Stomach (tissue), 9 donors: ENCODE measurements around the gene ALPK1. TPM values are rescaled to one million over a fixed set of nuclear protein-coding genes. Genes with fewer than 3 reads are reported as not detected.

ENCODE experiments used
- DNase-seq, 2 donors: peaks; one replicate each; pipeline versions ENCODE4 v3.0.0 to v3.0.0-alpha.2; 2013 to 2019
- H3K27ac ChIP-seq, 5 donors: fragments of 200-600 bp in 4 of 5; sonication (generic) in 4 of 5; one replicate each; pipeline ENCODE4 v1.5.1; 2013 to 2019; ENCODE audit warnings: mild to moderate bottlenecking in 1 of 5, moderate library complexity in 1 of 5
- H3K27me3 ChIP-seq, 3 donors: fragments of 200-600 bp; sonication (generic); one replicate each; pipeline ENCODE4 v1.5.1; 2017 to 2019; ENCODE audit warnings: mixed run types in 1 of 3
- H3K36me3 ChIP-seq, 4 donors: fragments of 200-600 bp; sonication (generic); 1 replicate in 3 of 4; 2 replicates in 1 of 4; pipeline ENCODE4 v1.5.1; 2016 to 2019
- H3K4me1 ChIP-seq, 4 donors: fragments of 200-600 bp; sonication (generic); one replicate each; pipeline ENCODE4 v1.5.1; 2016 to 2019
- H3K4me3 ChIP-seq, 4 donors: fragments of 200-600 bp; sonication (generic) in 3 of 4; one replicate each; pipeline ENCODE4 v1.5.1; 2016 to 2019; ENCODE audit warnings: mild to moderate bottlenecking in 1 of 4
- H3K9me3 ChIP-seq, 4 donors: fragments of 200-600 bp; sonication (generic); one replicate each; pipeline ENCODE4 v1.5.1; 2016 to 2019
- EP300 ChIP-seq: sonication (generic); formaldehyde crosslinking; IDR thresholded peaks from one replicate; pipeline ENCODE4 v1.6.1; 2017; ENCODE audit warnings: antibody characterized with exemption
- POLR2A ChIP-seq, 4 donors: fragments of 450-650 bp; IDR thresholded peaks; one replicate each; pipeline ENCODE4 v1.6.1; 2016; ENCODE audit warnings: antibody characterized with exemption in 4 of 4, control low read depth in 2 of 4, mild to moderate bottlenecking in 1 of 4, moderate library complexity in 1 of 4
- POLR2AphosphoS5 ChIP-seq, 3 donors: sonication (generic); formaldehyde crosslinking; IDR thresholded peaks; one replicate each; pipeline ENCODE4 v1.6.1; 2016; ENCODE audit warnings: antibody characterized with exemption in 3 of 3
- WGBS, 5 donors: extraction: QIAGEN DNeasy Blood & Tissue Kit in 3 of 5; methylation state at CpG; one replicate each; pipeline versions ENCODE4 v1.1.5 to v1.1.7; 2013 to 2018; 5-methylcytosine and 5-hydroxymethylcytosine counted together
- intact Hi-C: fragments of 100-400 bp; cut with DNase I; formaldehyde crosslinking; loops from one replicate; pipeline ENCODE4 v1.15.1; 2023; ENCODE audit warnings: low total_unique reads
- polyA plus RNA-seq, 3 donors: library from polyadenylated mRNA; stranded (reverse); fragments of 200-250 nt; gene quantifications; one replicate each; pipeline ENCODE4 v1.2.3, GENCODE V29; 2013
- total RNA-seq, 5 donors: library from RNA; depleted of rRNA; stranded (reverse); fragments of >200 nt; gene quantifications; one replicate each; pipeline versions ENCODE4 v1.1.0 to v1.2.3, GENCODE V29; 2014 to 2016
- TF ChIP-seq, protein P1 (sequence below), 7 experiments: fragments of 450-650 bp in 4 of 7; fragments of 200-600 bp in 3 of 7; sonication (generic) in 3 of 7; IDR thresholded peaks; one replicate each; pipeline ENCODE4 v1.5.1; 2016 to 2019; ENCODE audit warnings: antibody characterized with exemption in 7 of 7, control low read depth in 2 of 7, mild to moderate bottlenecking in 1 of 7
- donor health status: healthy with polysubstance abuse.
- donor health status: Bipolar disorder and iron deficiency.
- donor health status: healthy.

ALPK1 gene
- total and polyA plus RNA-seq, 8 donors, result 2.9 to 47.7 (median 25.0) TPM

DNA sequence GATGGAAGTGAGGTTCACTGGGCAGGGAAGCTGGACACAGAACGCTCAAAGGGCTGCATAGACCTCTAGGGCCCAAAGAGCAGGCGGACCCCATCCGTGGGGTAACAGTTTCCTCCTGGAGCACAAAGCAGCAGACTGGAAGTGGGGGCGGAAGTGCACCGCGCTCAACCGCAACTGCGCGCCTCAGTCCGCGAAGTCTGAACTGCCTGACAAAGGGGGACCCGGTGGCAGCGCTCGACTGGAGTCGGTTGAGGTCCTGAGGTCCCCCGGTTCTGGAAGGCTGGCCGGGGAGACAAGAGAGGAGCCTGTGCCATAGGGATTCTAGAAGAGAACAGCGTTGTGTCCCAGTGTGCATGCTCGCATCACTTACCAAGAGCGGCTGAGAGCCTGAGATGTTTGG lies 58.5 kb downstream of the ALPK1 start:
- Histone ChIP-seq H3K4me1 (no peaks in the 10 kb centered on the region), H3K27ac (no peak overlapping the region), H3K9me3 (peaks cover 0 to 11% (median 2%) of the 10 kb centered on the region in 4 donors), H3K27me3 (no peaks in the 10 kb centered on the region), H3K36me3 (peaks cover 0 to 40% (median 22%) of the 10 kb centered on the region in 4 donors), H3K4me3 (no peak overlapping the region)
- intact Hi-C loops, result no loop called here
- no peak for DNase-seq
- 96 to 98% (median 97%) methylated on average over 12 to 20 of the region's 20 CpGs for WGBS, 5 donors
- no peak for TF ChIP-seq EP300
- TF ChIP-seq POLR2AphosphoS5 (IDR thresholded peaks at IDR 0.05), result no peak
- TF ChIP-seq, protein P1, sequence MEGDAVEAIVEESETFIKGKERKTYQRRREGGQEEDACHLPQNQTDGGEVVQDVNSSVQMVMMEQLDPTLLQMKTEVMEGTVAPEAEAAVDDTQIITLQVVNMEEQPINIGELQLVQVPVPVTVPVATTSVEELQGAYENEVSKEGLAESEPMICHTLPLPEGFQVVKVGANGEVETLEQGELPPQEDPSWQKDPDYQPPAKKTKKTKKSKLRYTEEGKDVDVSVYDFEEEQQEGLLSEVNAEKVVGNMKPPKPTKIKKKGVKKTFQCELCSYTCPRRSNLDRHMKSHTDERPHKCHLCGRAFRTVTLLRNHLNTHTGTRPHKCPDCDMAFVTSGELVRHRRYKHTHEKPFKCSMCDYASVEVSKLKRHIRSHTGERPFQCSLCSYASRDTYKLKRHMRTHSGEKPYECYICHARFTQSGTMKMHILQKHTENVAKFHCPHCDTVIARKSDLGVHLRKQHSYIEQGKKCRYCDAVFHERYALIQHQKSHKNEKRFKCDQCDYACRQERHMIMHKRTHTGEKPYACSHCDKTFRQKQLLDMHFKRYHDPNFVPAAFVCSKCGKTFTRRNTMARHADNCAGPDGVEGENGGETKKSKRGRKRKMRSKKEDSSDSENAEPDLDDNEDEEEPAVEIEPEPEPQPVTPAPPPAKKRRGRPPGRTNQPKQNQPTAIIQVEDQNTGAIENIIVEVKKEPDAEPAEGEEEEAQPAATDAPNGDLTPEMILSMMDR (IDR thresholded peaks at IDR 0.05), result no peak
- no peak for TF ChIP-seq POLR2A (IDR thresholded peaks at IDR 0.05)

DNA sequence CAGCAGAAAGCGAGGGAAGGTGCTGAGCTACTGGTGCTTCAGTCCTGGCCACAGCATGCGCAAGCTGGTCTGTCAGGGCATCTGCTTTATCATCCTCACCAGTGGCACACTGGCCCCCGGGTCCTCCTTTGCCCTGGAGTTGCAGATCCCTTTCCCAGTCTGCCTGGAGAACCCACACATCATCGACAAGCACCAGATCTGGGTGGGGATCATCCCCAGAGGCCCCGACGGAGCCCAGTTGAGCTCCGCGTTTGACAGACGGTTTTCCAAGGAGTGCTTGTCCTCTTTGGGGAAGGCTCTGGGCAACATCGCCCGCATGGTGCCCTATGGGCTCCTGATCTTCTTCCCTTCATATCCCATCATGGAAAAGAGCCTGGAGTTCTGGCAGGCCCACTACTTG lies 60.3 kb downstream of the ALPK1 start:
- no peaks in the 10 kb centered on the region for H3K4me1 ChIP-seq
- H3K4me3 ChIP-seq, result no peak overlapping the region
- peaks cover 0 to 29% (median 9%) of the 10 kb centered on the region in 4 donors for H3K9me3 ChIP-seq
- intact Hi-C loops, result no loop called here
- H3K27me3 ChIP-seq, result no peaks in the 10 kb centered on the region
- no peak for DNase-seq
- H3K36me3 ChIP-seq, result peaks cover 0 to 50% (median 34%) of the 10 kb centered on the region in 4 donors
- WGBS, 5 donors, result 95 to 99% (median 97%) methylated on average over 10 to 11 of the region's 11 CpGs
- no peak overlapping the region for H3K27ac ChIP-seq
- no peak for TF ChIP-seq POLR2A (IDR thresholded peaks at IDR 0.05)
- TF ChIP-seq, protein P1 (IDR thresholded peaks at IDR 0.05), result no peak

DNA sequence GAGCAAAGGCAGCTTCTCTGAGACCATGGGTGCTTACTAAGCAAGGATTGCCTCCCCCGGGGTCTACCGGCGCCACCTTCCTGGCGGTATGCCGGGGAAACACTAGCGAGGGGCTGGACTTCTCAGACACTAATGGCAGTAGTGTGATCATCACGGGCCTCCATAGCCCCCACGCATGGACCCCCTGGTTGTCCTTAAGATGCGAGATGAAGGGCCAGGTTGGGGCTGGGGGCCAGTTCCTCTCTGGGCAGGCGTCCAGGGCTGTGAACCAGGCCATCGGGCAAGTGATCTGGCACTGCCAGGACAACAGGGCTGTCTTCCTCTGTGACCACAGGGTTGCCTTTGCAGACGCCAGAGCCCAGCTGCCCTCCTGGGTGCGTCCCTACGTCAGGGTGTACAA lies 60.7 kb downstream of the ALPK1 start:
- Histone ChIP-seq H3K36me3 (peaks cover 0 to 50% (median 34%) of the 10 kb centered on the region in 4 donors), H3K27ac (no peak overlapping the region), H3K4me1 (no peaks in the 10 kb centered on the region), H3K9me3 (peaks cover 0 to 34% (median 11%) of the 10 kb centered on the region in 4 donors), H3K4me3 (no peak overlapping the region), H3K27me3 (no peaks in the 10 kb centered on the region)
- TF ChIP-seq POLR2AphosphoS5 (IDR thresholded peaks at IDR 0.05), result no peak
- TF ChIP-seq, protein P1 (IDR thresholded peaks at IDR 0.05), result no peak
- TF ChIP-seq EP300, result no peak
- TF ChIP-seq POLR2A (IDR thresholded peaks at IDR 0.05), result no peak
- intact Hi-C loops, result no loop called here
- DNase-seq, result no peak
- WGBS, 5 donors, result 86 to 100% (median 92%) methylated on average over 1 to 14 of the region's 14 CpGs

- H3K4me3 ChIP-seq, result no peak overlapping the region
- H3K36me3 ChIP-seq, result peaks cover 0 to 50% (median 34%) of the 10 kb centered on the region in 4 donors
- no peak overlapping the region for H3K27ac ChIP-seq
- no peaks in the 10 kb centered on the region for H3K4me1 ChIP-seq
- H3K9me3 ChIP-seq, result peaks cover 0 to 39% (median 13%) of the 10 kb centered on the region in 4 donors
- H3K27me3 ChIP-seq, result no peaks in the 10 kb centered on the region
- TF ChIP-seq POLR2AphosphoS5 (IDR thresholded peaks at IDR 0.05), result no peak
- TF ChIP-seq, protein P1 (IDR thresholded peaks at IDR 0.05), result no peak
- TF ChIP-seq EP300, result no peak
- TF ChIP-seq POLR2A (IDR thresholded peaks at IDR 0.05), result no peak
- WGBS, 5 donors, result 94 to 100% (median 97%) methylated on average over 5 to 10 of the region's 10 CpGs
- intact Hi-C loops, result no loop called here
- no peak for DNase-seq
Observed at GRCh38 chr4:112358415-112358814, 61.2 kb downstream of the ALPK1 start.
